ENCODE data around the gene RBPJ.

The RBPJ gene

GRCh38 chr4:26342328-26343037, 21.7 kb downstream of the RBPJ start:
- H3K18ac ChIP-seq (ENCODE audit: low read depth in 1 of 2, low read length in 2 of 2): no peak overlapping the region
- no peaks in the 10 kb centered on the region for H3K9me3 ChIP-seq (ENCODE audit: control insufficient read depth, low read length)
- peak overlapping the region in 1 of 2 experiments; percentile 49 for H3K4me3 ChIP-seq (ENCODE audit: insufficient read depth in 1 of 2, low read depth in 1 of 2, low read length in 2 of 2)
- H3K23ac ChIP-seq (ENCODE audit: low read length in 2 of 2): no peak overlapping the region
- peak overlapping the region; percentile 69 for H3K27ac ChIP-seq (ENCODE audit: low read length, poor library complexity, severe bottlenecking)
- H3K4me1 ChIP-seq (ENCODE audit: control insufficient read depth, insufficient read depth, low read depth, low read length): peaks cover 6% of the 10 kb centered on the region
- peaks cover 12% of the 10 kb centered on the region for H3K79me1 ChIP-seq (replicated peaks; ENCODE audit: low read length, poor library complexity, severe bottlenecking)
- H3K4ac ChIP-seq (ENCODE audit: low read depth in 1 of 2, low read length in 2 of 2): no peak overlapping the region
- H3K9ac ChIP-seq (ENCODE audit: low read length): peak overlapping the region; percentile 75
- H2BK120ac ChIP-seq (ENCODE audit: low read depth, low read length): no peak overlapping the region
- H2AFZ ChIP-seq (ENCODE audit: low read depth, low read length): no peak overlapping the region
- H2BK15ac ChIP-seq (ENCODE audit: low read depth, poor library complexity, severe bottlenecking): no peak overlapping the region
- no peak overlapping the region for H4K8ac ChIP-seq (ENCODE audit: low read length)
- H3K4me2 ChIP-seq (ENCODE audit: low read length, poor library complexity, severe bottlenecking): no peak overlapping the region
- no peak overlapping the region for H4K91ac ChIP-seq (ENCODE audit: low read length)
- no peaks in the 10 kb centered on the region for H3K27me3 ChIP-seq (ENCODE audit: control insufficient read depth in 1 of 2, insufficient read depth in 1 of 2, low read length in 2 of 2)
- no peak overlapping the region for H3K14ac ChIP-seq (ENCODE audit: low read length in 2 of 2)
- DNase-seq: peak; percentile 90
- peaks cover 0 to 25% of the 10 kb centered on the region in 2 experiments for H3K36me3 ChIP-seq (ENCODE audit: control insufficient read depth in 1 of 2, insufficient read depth in 2 of 2, low read depth in 1 of 2, low read length in 2 of 2)
- 70% methylated on average over 1 of the region's 3 CpGs for WGBS
- no peak overlapping the region for H2BK12ac ChIP-seq (ENCODE audit: low read length in 2 of 2)
- no peak overlapping the region for H2AK5ac ChIP-seq (ENCODE audit: low read length, severe bottlenecking)
- H2BK5ac ChIP-seq (ENCODE audit: low read depth, low read length, poor library complexity, severe bottlenecking): no peak overlapping the region

- H2BK120ac ChIP-seq (ENCODE audit: low read depth, low read length): no peak overlapping the region
- H3K4me3 ChIP-seq (ENCODE audit: insufficient read depth in 1 of 2, low read depth in 1 of 2, low read length in 2 of 2): peak overlapping the region in 1 of 2 experiments; percentile 49
- WGBS: 54% methylated on average over 3 of the region's 3 CpGs
- DNase-seq: peak; percentile 43
- no peak overlapping the region for H3K14ac ChIP-seq (ENCODE audit: low read length in 2 of 2)
- H3K27me3 ChIP-seq (ENCODE audit: control insufficient read depth in 1 of 2, insufficient read depth in 1 of 2, low read length in 2 of 2): no peaks in the 10 kb centered on the region
- peaks cover 0 to 28% of the 10 kb centered on the region in 2 experiments for H3K36me3 ChIP-seq (ENCODE audit: control insufficient read depth in 1 of 2, insufficient read depth in 2 of 2, low read depth in 1 of 2, low read length in 2 of 2)
- H2BK12ac ChIP-seq (ENCODE audit: low read length in 2 of 2): no peak overlapping the region
- H3K27ac ChIP-seq (ENCODE audit: low read length, poor library complexity, severe bottlenecking): peak overlapping the region; percentile 50
- H3K9me3 ChIP-seq (ENCODE audit: control insufficient read depth, low read length): no peaks in the 10 kb centered on the region
- H4K91ac ChIP-seq (ENCODE audit: low read length): no peak overlapping the region
- H3K4me2 ChIP-seq (ENCODE audit: low read length, poor library complexity, severe bottlenecking): no peak overlapping the region
- peaks cover 6% of the 10 kb centered on the region for H3K4me1 ChIP-seq (ENCODE audit: control insufficient read depth, insufficient read depth, low read depth, low read length)
- no peak overlapping the region for H3K23ac ChIP-seq (ENCODE audit: low read length in 2 of 2)
- no peak overlapping the region for H4K8ac ChIP-seq (ENCODE audit: low read length)
- H2AFZ ChIP-seq (ENCODE audit: low read depth, low read length): no peak overlapping the region
- H2BK5ac ChIP-seq (ENCODE audit: low read depth, low read length, poor library complexity, severe bottlenecking): no peak overlapping the region
- no peak overlapping the region for H3K4ac ChIP-seq (ENCODE audit: low read depth in 1 of 2, low read length in 2 of 2)
- H3K79me1 ChIP-seq (replicated peaks; ENCODE audit: low read length, poor library complexity, severe bottlenecking): peaks cover 12% of the 10 kb centered on the region
- no peak overlapping the region for H2AK5ac ChIP-seq (ENCODE audit: low read length, severe bottlenecking)
- H2BK15ac ChIP-seq (ENCODE audit: low read depth, poor library complexity, severe bottlenecking): no peak overlapping the region
- peak overlapping the region; percentile 75 for H3K9ac ChIP-seq (ENCODE audit: low read length)
- H3K18ac ChIP-seq (ENCODE audit: low read depth in 1 of 2, low read length in 2 of 2): no peak overlapping the region
Measured at GRCh38 chr4:26343038-26343398, 22.2 kb downstream of the RBPJ start.

- Histone ChIP-seq H3K27me3 (ENCODE audit: control insufficient read depth in 1 of 2, insufficient read depth in 1 of 2, low read length in 2 of 2) (no peaks in the 10 kb centered on the region), H4K8ac (ENCODE audit: low read length) (no peak overlapping the region), H2AFZ (ENCODE audit: low read depth, low read length) (no peak overlapping the region), H4K91ac (ENCODE audit: low read length) (no peak overlapping the region), H2BK15ac (ENCODE audit: low read depth, poor library complexity, severe bottlenecking) (no peak overlapping the region), H3K9me3 (ENCODE audit: control insufficient read depth, low read length) (no peaks in the 10 kb centered on the region), H2BK12ac (ENCODE audit: low read length in 2 of 2) (no peak overlapping the region), H3K14ac (ENCODE audit: low read length in 2 of 2) (no peak overlapping the region), H3K4ac (ENCODE audit: low read depth in 1 of 2, low read length in 2 of 2) (no peak overlapping the region), H3K4me2 (ENCODE audit: low read length, poor library complexity, severe bottlenecking) (no peak overlapping the region), H3K4me3 (ENCODE audit: insufficient read depth in 1 of 2, low read depth in 1 of 2, low read length in 2 of 2) (peak overlapping the region in 1 of 2 experiments; percentile 49), H2BK5ac (ENCODE audit: low read depth, low read length, poor library complexity, severe bottlenecking) (no peak overlapping the region), H3K18ac (ENCODE audit: low read depth in 1 of 2, low read length in 2 of 2) (no peak overlapping the region), H2BK120ac (ENCODE audit: low read depth, low read length) (no peak overlapping the region), H3K36me3 (ENCODE audit: control insufficient read depth in 1 of 2, insufficient read depth in 2 of 2, low read depth in 1 of 2, low read length in 2 of 2) (peaks cover 0 to 29% of the 10 kb centered on the region in 2 experiments), H3K23ac (ENCODE audit: low read length in 2 of 2) (no peak overlapping the region), H3K79me1 (replicated peaks; ENCODE audit: low read length, poor library complexity, severe bottlenecking) (peaks cover 12% of the 10 kb centered on the region), H3K4me1 (ENCODE audit: control insufficient read depth, insufficient read depth, low read depth, low read length) (peaks cover 6% of the 10 kb centered on the region), H3K27ac (ENCODE audit: low read length, poor library complexity, severe bottlenecking) (no peak overlapping the region), H2AK5ac (ENCODE audit: low read length, severe bottlenecking) (no peak overlapping the region), H3K9ac (ENCODE audit: low read length) (peak overlapping the region; percentile 77)
- WGBS: no CpG with 5 or more reads among the region's 4 CpGs
- no peak for DNase-seq
Measured at GRCh38 chr4:26344901-26345564, 24.2 kb downstream of the RBPJ start.

DNA sequence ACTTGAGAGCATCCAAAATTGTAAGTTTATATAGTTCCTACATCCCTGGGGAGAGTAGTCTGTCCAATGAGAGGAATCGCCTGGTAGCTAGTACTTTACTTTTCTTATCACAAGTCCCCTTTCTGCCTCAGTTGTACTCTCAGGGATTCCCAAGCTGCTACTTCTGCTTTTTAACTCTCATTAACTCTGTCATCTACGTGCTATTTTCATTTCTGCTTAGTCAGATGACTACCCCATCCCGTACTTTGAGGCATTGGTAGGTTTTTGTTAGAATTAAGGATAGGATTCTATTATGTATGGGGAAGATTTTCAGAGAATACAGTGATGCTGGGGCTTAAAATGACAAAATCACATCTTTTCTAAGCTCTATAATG, 24.7 kb downstream of the RBPJ start:
- H2BK12ac ChIP-seq (ENCODE audit: low read length in 2 of 2): no peak overlapping the region
- no peak overlapping the region for H2BK15ac ChIP-seq (ENCODE audit: low read depth, poor library complexity, severe bottlenecking)
- DNase-seq: no peak
- no peaks in the 10 kb centered on the region for H3K27me3 ChIP-seq (ENCODE audit: control insufficient read depth in 1 of 2, insufficient read depth in 1 of 2, low read length in 2 of 2)
- peak overlapping the region in 1 of 2 experiments; percentile 49 for H3K4me3 ChIP-seq (ENCODE audit: insufficient read depth in 1 of 2, low read depth in 1 of 2, low read length in 2 of 2)
- H3K4me2 ChIP-seq (ENCODE audit: low read length, poor library complexity, severe bottlenecking): no peak overlapping the region
- H3K27ac ChIP-seq (ENCODE audit: low read length, poor library complexity, severe bottlenecking): no peak overlapping the region
- peaks cover 0 to 31% of the 10 kb centered on the region in 2 experiments for H3K36me3 ChIP-seq (ENCODE audit: control insufficient read depth in 1 of 2, insufficient read depth in 2 of 2, low read depth in 1 of 2, low read length in 2 of 2)
- H3K9ac ChIP-seq (ENCODE audit: low read length): peak overlapping the region; percentile 77
- H3K4ac ChIP-seq (ENCODE audit: low read depth in 1 of 2, low read length in 2 of 2): no peak overlapping the region
- H3K18ac ChIP-seq (ENCODE audit: low read depth in 1 of 2, low read length in 2 of 2): no peak overlapping the region
- no peaks in the 10 kb centered on the region for H3K9me3 ChIP-seq (ENCODE audit: control insufficient read depth, low read length)
- 100% methylated on average over 3 of the region's 3 CpGs for WGBS
- H3K14ac ChIP-seq (ENCODE audit: low read length in 2 of 2): no peak overlapping the region
- H2AK5ac ChIP-seq (ENCODE audit: low read length, severe bottlenecking): no peak overlapping the region
- H2BK5ac ChIP-seq (ENCODE audit: low read depth, low read length, poor library complexity, severe bottlenecking): no peak overlapping the region
- no peak overlapping the region for H2BK120ac ChIP-seq (ENCODE audit: low read depth, low read length)
- peaks cover 6% of the 10 kb centered on the region for H3K4me1 ChIP-seq (ENCODE audit: control insufficient read depth, insufficient read depth, low read depth, low read length)
- no peak overlapping the region for H4K8ac ChIP-seq (ENCODE audit: low read length)
- H4K91ac ChIP-seq (ENCODE audit: low read length): no peak overlapping the region
- no peak overlapping the region for H3K23ac ChIP-seq (ENCODE audit: low read length in 2 of 2)
- no peak overlapping the region for H2AFZ ChIP-seq (ENCODE audit: low read depth, low read length)
- H3K79me1 ChIP-seq (replicated peaks; ENCODE audit: low read length, poor library complexity, severe bottlenecking): peaks cover 10% of the 10 kb centered on the region
